Measurements from ENCODE around the gene GPR152.

GRCh38 chr11:67469508-67469811, 16.9 kb upstream of the GPR152 start:
- TF ChIP-seq POLR2A (IDR thresholded peaks at IDR 0.05; ENCODE audit: low read depth, low read length) (no peak), MYC (IDR thresholded peaks at IDR 0.05; ENCODE audit: low read depth, low read length) (no peak), POLR2AphosphoS5 (IDR thresholded peaks at IDR 0.05; ENCODE audit: insufficient read depth, low read depth, low read length) (no peak), EZH2 (IDR thresholded peaks at IDR 0.05; ENCODE audit: borderline replicate concordance, low read depth, low read length, severe bottlenecking) (no peak), MAX (IDR thresholded peaks at IDR 0.05; ENCODE audit: insufficient read depth, insufficient read length) (no peak), JUN (IDR thresholded peaks at IDR 0.05; ENCODE audit: borderline replicate concordance, insufficient read depth, insufficient read length, low read depth) (no peak)
- TF ChIP-seq, protein P1, sequence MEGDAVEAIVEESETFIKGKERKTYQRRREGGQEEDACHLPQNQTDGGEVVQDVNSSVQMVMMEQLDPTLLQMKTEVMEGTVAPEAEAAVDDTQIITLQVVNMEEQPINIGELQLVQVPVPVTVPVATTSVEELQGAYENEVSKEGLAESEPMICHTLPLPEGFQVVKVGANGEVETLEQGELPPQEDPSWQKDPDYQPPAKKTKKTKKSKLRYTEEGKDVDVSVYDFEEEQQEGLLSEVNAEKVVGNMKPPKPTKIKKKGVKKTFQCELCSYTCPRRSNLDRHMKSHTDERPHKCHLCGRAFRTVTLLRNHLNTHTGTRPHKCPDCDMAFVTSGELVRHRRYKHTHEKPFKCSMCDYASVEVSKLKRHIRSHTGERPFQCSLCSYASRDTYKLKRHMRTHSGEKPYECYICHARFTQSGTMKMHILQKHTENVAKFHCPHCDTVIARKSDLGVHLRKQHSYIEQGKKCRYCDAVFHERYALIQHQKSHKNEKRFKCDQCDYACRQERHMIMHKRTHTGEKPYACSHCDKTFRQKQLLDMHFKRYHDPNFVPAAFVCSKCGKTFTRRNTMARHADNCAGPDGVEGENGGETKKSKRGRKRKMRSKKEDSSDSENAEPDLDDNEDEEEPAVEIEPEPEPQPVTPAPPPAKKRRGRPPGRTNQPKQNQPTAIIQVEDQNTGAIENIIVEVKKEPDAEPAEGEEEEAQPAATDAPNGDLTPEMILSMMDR (IDR thresholded peaks at IDR 0.05; ENCODE audit: extremely low read depth in 1 of 2, insufficient read depth in 1 of 2, low read depth in 1 of 2, low read length in 2 of 2) = no peak

Data from endothelial cell of umbilical vein (primary cell).